Chondrocyte (in vitro differentiated cells): ENCODE measurements around the gene NPIPB6. TPM values are rescaled to one million over a fixed set of nuclear protein-coding genes. Genes with fewer than 3 reads are reported as not detected.
A peak's percentile ranks its signal among the peaks of the same experiment; 100 is the strongest.

ENCODE experiments used
- DNase-seq: peaks from one replicate; pipeline ENCODE4 v3.0.0; 2021; ENCODE audit warnings: mixed read lengths, low spot score
- H3K27ac Mint-ChIP-seq: one replicate; pipeline ENCODE4 v1.8.0; 2021; ENCODE audit warnings: mild to moderate bottlenecking, moderate library complexity, mixed read lengths; ENCODE audit not compliant: unreplicated experiment
- H3K27me3 Mint-ChIP-seq: 2 replicates; pipeline ENCODE4 v1.8.0; 2021; ENCODE audit warnings: low read depth, mixed read lengths
- H3K36me3 Mint-ChIP-seq: 2 replicates; pipeline ENCODE4 v1.8.0; 2021; ENCODE audit warnings: low read depth, mixed read lengths
- H3K4me1 Mint-ChIP-seq: 2 replicates; pipeline ENCODE4 v1.8.0; 2021; ENCODE audit warnings: low read depth, mild to moderate bottlenecking, mixed read lengths
- H3K4me3 Mint-ChIP-seq: one replicate; pipeline ENCODE4 v1.8.0; 2021; ENCODE audit warnings: mild to moderate bottlenecking, moderate library complexity, mixed read lengths; ENCODE audit not compliant: unreplicated experiment
- H3K9me3 Mint-ChIP-seq: 2 replicates; pipeline ENCODE4 v1.8.0; 2021; ENCODE audit warnings: low read depth, mixed read lengths
- total RNA-seq: library from RNA; stranded (reverse); gene quantifications from 3 replicates; pipeline ENCODE4 v1.2.1, GENCODE V29; 2021
- TF ChIP-seq, protein P1 (sequence below): fragments of 200-600 bp; sonication (generic); IDR thresholded peaks from 2 replicates; pipeline ENCODE4 v1.5.0; 2021; ENCODE audit warnings: antibody characterized with exemption, mild to moderate bottlenecking, moderate library complexity

The NPIPB6 gene
- total RNA-seq, 1 donor from 2014 or later, result 3.4 TPM

DNA sequence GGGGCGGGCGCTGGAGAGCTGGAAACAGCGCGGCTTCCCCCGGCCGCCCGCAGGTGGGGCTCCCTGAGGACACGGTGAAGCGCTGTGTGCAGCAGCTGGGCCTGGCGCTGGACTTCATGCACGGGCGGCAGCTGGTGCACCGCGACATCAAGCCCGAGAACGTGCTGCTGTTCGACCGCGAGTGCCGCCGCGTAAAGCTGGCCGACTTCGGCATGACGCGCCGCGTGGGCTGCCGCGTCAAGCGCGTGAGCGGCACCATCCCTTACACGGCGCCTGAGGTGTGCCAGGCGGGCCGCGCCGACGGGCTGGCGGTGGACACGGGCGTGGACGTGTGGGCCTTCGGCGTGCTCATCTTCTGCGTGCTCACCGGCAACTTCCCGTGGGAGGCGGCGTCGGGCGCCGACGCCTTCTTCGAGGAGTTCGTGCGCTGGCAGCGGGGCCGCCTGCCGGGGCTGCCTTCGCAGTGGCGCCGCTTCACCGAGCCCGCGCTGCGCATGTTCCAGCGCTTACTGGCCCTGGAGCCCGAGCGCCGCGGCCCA is 43.2 kb downstream of the NPIPB6 start:
- peak; percentile 90 for DNase-seq
- H3K36me3 Mint-ChIP-seq, result no peaks in the 10 kb centered on the region
- H3K4me3 Mint-ChIP-seq, result no peak overlapping the region
- no peaks in the 10 kb centered on the region for H3K9me3 Mint-ChIP-seq
- H3K27me3 Mint-ChIP-seq, result peaks cover 2% of the 10 kb centered on the region
- H3K27ac Mint-ChIP-seq, result no peak overlapping the region
- peaks cover 3% of the 10 kb centered on the region for H3K4me1 Mint-ChIP-seq
- TF ChIP-seq, protein P1, sequence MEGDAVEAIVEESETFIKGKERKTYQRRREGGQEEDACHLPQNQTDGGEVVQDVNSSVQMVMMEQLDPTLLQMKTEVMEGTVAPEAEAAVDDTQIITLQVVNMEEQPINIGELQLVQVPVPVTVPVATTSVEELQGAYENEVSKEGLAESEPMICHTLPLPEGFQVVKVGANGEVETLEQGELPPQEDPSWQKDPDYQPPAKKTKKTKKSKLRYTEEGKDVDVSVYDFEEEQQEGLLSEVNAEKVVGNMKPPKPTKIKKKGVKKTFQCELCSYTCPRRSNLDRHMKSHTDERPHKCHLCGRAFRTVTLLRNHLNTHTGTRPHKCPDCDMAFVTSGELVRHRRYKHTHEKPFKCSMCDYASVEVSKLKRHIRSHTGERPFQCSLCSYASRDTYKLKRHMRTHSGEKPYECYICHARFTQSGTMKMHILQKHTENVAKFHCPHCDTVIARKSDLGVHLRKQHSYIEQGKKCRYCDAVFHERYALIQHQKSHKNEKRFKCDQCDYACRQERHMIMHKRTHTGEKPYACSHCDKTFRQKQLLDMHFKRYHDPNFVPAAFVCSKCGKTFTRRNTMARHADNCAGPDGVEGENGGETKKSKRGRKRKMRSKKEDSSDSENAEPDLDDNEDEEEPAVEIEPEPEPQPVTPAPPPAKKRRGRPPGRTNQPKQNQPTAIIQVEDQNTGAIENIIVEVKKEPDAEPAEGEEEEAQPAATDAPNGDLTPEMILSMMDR, result no peak

DNA sequence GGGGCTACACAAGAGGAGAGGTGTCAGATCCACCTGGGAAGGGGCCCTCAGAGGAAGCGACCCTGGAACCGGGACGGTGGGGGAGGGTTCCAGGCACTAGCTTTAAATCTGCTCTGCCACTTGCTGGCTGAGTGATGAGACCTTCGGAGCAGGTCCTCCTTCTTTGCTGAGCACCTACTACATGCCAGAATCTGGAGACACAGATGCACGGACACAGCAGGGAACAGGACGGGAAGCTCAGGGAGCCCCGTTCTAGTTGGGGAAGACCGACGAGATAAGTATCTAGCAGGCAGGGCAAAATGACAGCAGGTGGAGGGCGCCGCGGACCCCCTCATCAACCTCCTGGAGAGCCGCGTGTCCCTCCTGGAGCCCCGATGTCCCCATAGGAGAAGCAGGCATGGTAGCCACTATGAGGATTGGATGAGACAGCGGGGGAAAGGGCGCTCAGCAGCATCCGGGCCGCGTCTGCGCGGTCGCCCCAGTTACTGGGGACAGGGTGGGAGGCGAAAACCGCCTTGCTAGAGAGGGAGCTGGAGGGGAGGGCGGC is 43.8 kb downstream of the NPIPB6 start:
- H3K36me3 Mint-ChIP-seq, result no peaks in the 10 kb centered on the region
- H3K4me1 Mint-ChIP-seq, result peaks cover 3% of the 10 kb centered on the region
- no peak overlapping the region for H3K27ac Mint-ChIP-seq
- H3K9me3 Mint-ChIP-seq, result no peaks in the 10 kb centered on the region
- TF ChIP-seq, protein P1, result no peak
- no peak overlapping the region for H3K4me3 Mint-ChIP-seq
- no peak for DNase-seq
- H3K27me3 Mint-ChIP-seq, result peaks cover 3% of the 10 kb centered on the region

DNA sequence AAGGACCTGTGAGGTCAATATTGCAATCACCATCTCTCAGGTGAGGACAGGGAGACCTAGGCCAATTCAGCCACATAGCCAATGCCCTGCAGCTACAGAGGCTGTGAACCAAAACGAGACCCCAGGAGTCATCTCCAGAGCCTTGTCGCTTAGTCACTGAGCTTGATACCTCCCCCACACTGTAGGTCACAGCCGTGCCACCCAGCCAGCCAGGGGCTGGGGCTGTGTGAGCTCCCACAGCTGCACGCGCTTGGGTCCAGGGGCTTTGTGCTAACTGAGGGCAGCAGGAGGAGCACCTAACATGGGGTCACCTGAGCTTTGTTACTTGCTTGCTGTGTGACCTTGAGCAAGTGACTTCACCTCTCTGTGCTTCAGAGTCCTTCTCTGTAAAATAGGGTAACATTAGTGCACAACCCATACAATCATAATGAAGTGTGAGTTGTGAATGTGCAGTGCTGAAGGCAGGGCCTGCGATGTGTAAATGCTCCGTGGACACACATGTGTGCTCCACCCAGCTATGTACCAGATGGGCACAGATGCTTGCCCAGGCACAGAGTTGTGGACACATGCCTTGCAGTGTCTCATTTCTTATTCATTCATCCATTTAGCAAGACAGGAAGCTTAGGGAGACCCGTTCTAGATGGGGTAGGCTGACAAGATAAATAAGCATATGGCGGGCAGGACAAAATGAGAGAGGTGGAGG is 45.1 kb downstream of the NPIPB6 start:
- H3K4me1 Mint-ChIP-seq, result peaks cover 3% of the 10 kb centered on the region
- DNase-seq, result peak; percentile 72
- H3K9me3 Mint-ChIP-seq, result no peaks in the 10 kb centered on the region
- no peaks in the 10 kb centered on the region for H3K36me3 Mint-ChIP-seq
- H3K4me3 Mint-ChIP-seq, result no peak overlapping the region
- peaks cover 3% of the 10 kb centered on the region for H3K27me3 Mint-ChIP-seq
- TF ChIP-seq, protein P1, result no peak
- H3K27ac Mint-ChIP-seq, result no peak overlapping the region

DNA sequence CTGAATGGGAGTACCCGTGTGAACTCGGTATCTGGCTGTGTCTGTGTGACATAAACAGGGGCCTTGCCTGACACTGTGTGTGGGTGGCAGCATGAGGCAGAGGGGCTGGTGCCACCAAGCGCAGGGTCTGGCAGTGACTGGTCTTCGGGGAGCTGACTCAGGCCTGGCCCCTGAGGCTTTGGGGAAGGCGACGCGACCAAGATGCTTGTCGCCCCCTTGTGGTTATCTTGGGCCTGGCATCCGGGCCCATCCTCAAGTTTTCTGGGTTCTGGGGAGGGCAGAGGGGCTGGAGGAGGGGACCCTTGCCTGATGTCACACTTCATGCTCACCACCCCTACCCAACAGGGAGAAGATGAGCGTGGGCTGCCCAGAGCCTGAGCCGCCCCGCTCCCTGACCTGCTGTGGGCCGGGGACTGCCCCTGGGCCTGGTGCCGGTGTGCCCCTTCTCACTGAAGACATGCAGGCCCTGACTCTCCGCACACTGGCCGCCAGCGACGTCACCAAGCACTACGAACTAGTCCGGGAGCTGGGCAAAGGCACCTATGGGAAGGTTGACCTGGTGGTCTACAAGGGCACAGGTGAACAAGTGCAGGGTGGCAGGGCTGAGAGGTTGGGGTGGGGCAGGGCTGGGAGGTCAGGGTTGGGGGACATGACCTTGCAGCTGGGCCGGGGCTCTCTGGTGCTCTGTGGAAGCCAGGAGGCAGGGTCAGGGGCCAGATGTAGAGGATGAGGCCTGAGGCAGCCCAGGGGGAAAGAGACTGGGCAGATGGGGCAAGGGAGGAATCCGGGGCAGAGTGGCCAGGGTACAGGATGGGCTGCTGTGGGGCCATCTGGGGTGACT is 46.0 kb downstream of the NPIPB6 start:
- no peaks in the 10 kb centered on the region for H3K9me3 Mint-ChIP-seq
- peaks cover 3% of the 10 kb centered on the region for H3K27me3 Mint-ChIP-seq
- H3K4me1 Mint-ChIP-seq, result peaks cover 3% of the 10 kb centered on the region
- TF ChIP-seq, protein P1, result peak; percentile 93
- no peak overlapping the region for H3K4me3 Mint-ChIP-seq
- DNase-seq, result peak; percentile 89
- H3K27ac Mint-ChIP-seq, result no peak overlapping the region
- H3K36me3 Mint-ChIP-seq, result no peaks in the 10 kb centered on the region

DNA sequence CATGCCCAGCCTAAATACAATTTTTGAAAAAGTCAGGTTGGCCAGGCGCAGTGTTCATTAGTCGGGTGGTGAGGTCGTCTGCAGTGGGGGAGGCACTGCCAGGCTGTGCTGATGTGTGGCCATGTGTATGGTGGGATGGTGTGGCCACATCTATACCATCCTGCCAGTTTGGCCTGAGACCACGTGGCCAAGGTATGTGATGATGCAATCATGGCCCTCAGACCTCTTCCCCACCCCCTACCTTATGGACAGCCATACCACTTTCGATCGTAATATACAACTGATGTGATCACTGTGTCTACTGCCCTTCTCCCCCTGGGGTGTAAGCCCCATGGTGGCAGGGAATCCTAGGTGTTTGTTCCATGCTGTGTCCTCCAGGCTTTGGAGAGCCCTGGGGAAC is 47.3 kb downstream of the NPIPB6 start:
- H3K4me1 Mint-ChIP-seq, result peaks cover 3% of the 10 kb centered on the region
- H3K27me3 Mint-ChIP-seq, result peaks cover 3% of the 10 kb centered on the region
- H3K9me3 Mint-ChIP-seq, result no peaks in the 10 kb centered on the region
- H3K36me3 Mint-ChIP-seq, result no peaks in the 10 kb centered on the region
- TF ChIP-seq, protein P1, result no peak
- no peak overlapping the region for H3K4me3 Mint-ChIP-seq
- no peak overlapping the region for H3K27ac Mint-ChIP-seq
- peak; percentile 42 for DNase-seq
